Activated gamma-delta T cell treated with Interleukin-2 at 50 U/mL for 16 hours (primary cell): ENCODE measurements around the gene RDH16.

Experiments
- DNase-seq: peaks from one replicate; pipeline ENCODE4 v3.0.0-alpha.2; 2020

The RDH16 gene

GRCh38 chr12:56957229-56958052 is at the start of gene RDH16:
Gene RDH16 (minus strand): TSS chr12:56957608. CDS start chr12:56957462, 146 bp downstream.
- no peak for DNase-seq

GRCh38 chr12:57006809-57007475 is 49.5 kb upstream of the RDH16 start:
- no peak for DNase-seq

GRCh38 chr12:57005980-57006808 is 48.8 kb upstream of the RDH16 start, which contains the start of gene ZBTB39:
Gene ZBTB39 (minus strand): TSS chr12:57006546. CDS start chr12:57004917, 1,629 bp downstream.
- DNase-seq: peak; percentile 67

GRCh38 chr12:57004651-57005050 is 47.2 kb upstream of the RDH16 start:
- no peak for DNase-seq

- no peak for DNase-seq
These were observed 46.0 kb upstream of the RDH16 start for GRCh38 chr12:57003395-57003794.

- DNase-seq: peak; percentile 65
These were observed 44.1 kb upstream of the RDH16 start for GRCh38 chr12:57001448-57001906.

- no peak for DNase-seq
These were observed 43.0 kb upstream of the RDH16 start for GRCh38 chr12:57000393-57000792.

GRCh38 chr12:56999456-56999855 is 42.0 kb upstream of the RDH16 start:
- DNase-seq: no peak

GRCh38 chr12:56998981-56999380 is 41.6 kb upstream of the RDH16 start:
- DNase-seq: no peak

- DNase-seq: no peak
These were observed 40.9 kb upstream of the RDH16 start for GRCh38 chr12:56998316-56998715.

GRCh38 chr12:56996793-56997545 is 39.6 kb upstream of the RDH16 start:
- no peak for DNase-seq

- no peak for DNase-seq
These were observed 38.6 kb upstream of the RDH16 start for GRCh38 chr12:56995930-56996496.

- DNase-seq: no peak
These were observed 38.0 kb upstream of the RDH16 start for GRCh38 chr12:56995201-56995929.

GRCh38 chr12:56994231-56994746 is 36.9 kb upstream of the RDH16 start:
- no peak for DNase-seq

GRCh38 chr12:56993346-56993745 is 35.9 kb upstream of the RDH16 start:
- DNase-seq: no peak

GRCh38 chr12:56991319-56992246 is 34.2 kb upstream of the RDH16 start:
- no peak for DNase-seq

- no peak for DNase-seq
These were observed 33.4 kb upstream of the RDH16 start for GRCh38 chr12:56990648-56991318.

GRCh38 chr12:56989861-56990610 is 32.6 kb upstream of the RDH16 start:
- DNase-seq: no peak
